ENCODE measurements around the gene PHACTR1.

PHACTR1 gene

GRCh38 chr6:12849809-12850198, 133.2 kb downstream of the PHACTR1 start:
- no peak for DNase-seq (ENCODE audit: low spot score)

GRCh38 chr6:12851123-12851695, 134.6 kb downstream of the PHACTR1 start:
- no peak for DNase-seq (ENCODE audit: low spot score)

GRCh38 chr6:12861603-12862002, 145.0 kb downstream of the PHACTR1 start:
- DNase-seq (ENCODE audit: low spot score), result no peak

GRCh38 chr6:12865117-12865516, 148.6 kb downstream of the PHACTR1 start:
- no peak for DNase-seq (ENCODE audit: low spot score)

GRCh38 chr6:12865671-12866181, 149.2 kb downstream of the PHACTR1 start:
- no peak for DNase-seq (ENCODE audit: low spot score)

GRCh38 chr6:12866422-12867029, 150.0 kb downstream of the PHACTR1 start:
- DNase-seq (ENCODE audit: low spot score), result no peak

- DNase-seq (ENCODE audit: low spot score), result no peak
Measured at GRCh38 chr6:12869816-12870432, 153.4 kb downstream of the PHACTR1 start.

GRCh38 chr6:12873691-12874090, 157.1 kb downstream of the PHACTR1 start:
- no peak for DNase-seq (ENCODE audit: low spot score)

GRCh38 chr6:12875051-12875450, 158.5 kb downstream of the PHACTR1 start:
- no peak for DNase-seq (ENCODE audit: low spot score)

- no peak for DNase-seq (ENCODE audit: low spot score)
Measured at GRCh38 chr6:12878741-12879140, 162.2 kb downstream of the PHACTR1 start.

- DNase-seq (ENCODE audit: low spot score), result no peak
Measured at GRCh38 chr6:12882761-12883290, 166.3 kb downstream of the PHACTR1 start.

- no peak for DNase-seq (ENCODE audit: low spot score)
Measured at GRCh38 chr6:12884983-12885382, 168.4 kb downstream of the PHACTR1 start.

GRCh38 chr6:12886961-12887775, 170.6 kb downstream of the PHACTR1 start:
- DNase-seq (ENCODE audit: low spot score), result no peak

- DNase-seq (ENCODE audit: low spot score), result no peak
Measured at GRCh38 chr6:12890171-12890790, 173.7 kb downstream of the PHACTR1 start.

- no peak for DNase-seq (ENCODE audit: low spot score)
Measured at GRCh38 chr6:12891595-12891994, 175.0 kb downstream of the PHACTR1 start.

GRCh38 chr6:12892151-12892550, 175.6 kb downstream of the PHACTR1 start:
- DNase-seq (ENCODE audit: low spot score), result no peak

- no peak for DNase-seq (ENCODE audit: low spot score)
Measured at GRCh38 chr6:12893036-12893435, 176.5 kb downstream of the PHACTR1 start.

GRCh38 chr6:12895721-12896120, 179.2 kb downstream of the PHACTR1 start:
- no peak for DNase-seq (ENCODE audit: low spot score)

- no peak for DNase-seq (ENCODE audit: low spot score)
Measured at GRCh38 chr6:12896208-12896733, 179.7 kb downstream of the PHACTR1 start.

- DNase-seq (ENCODE audit: low spot score), result no peak
Measured at GRCh38 chr6:12898603-12899002, 182.0 kb downstream of the PHACTR1 start.

- no peak for DNase-seq (ENCODE audit: low spot score)
Measured at GRCh38 chr6:12899046-12899833, 182.7 kb downstream of the PHACTR1 start.
